Measurements from ENCODE around the gene FGF18.

FGF18 gene

GRCh38 chr5:171425596-171426244, 6.3 kb downstream of the FGF18 start:
- no peak for DNase-seq

DNA sequence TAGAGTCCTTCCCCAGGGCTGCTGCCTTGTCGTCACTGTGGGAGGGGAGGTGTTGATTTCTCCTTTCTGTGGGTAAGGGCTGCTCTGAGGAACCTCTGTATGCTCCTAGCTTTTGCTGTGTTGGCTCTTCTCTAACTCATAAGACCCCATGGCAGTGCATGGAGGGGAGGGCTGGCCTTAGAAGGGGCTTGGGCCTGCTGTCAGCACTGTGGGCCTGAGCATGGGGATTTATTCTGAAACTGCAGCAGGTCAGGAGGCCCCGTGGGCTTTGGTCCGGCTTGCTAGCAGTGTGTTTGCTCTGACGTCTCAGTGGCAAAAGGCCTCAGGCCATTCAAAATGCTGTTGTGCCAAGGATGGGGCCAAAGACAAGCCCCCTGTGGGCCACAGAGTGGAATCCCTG, 6.8 kb downstream of the FGF18 start:
- no peak for DNase-seq

DNA sequence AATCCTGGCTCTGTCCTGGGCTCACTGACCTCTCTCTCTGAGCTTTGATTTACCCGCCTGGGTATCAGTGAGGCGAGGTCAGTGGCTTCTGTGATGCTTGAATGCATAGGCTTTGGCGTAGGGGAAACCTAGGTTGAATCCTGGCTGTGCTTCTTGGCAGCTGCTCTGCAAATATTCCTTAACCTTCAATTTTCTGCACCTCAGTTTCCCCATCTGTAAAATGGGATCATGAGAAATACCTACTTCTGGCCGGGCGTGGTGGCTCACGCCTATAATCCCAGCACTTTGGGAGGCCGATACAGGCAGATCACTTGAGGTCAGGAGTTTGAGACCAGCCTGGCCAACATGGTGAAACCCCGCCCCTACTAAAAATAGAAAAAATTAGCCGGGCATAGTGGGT, 7.2 kb downstream of the FGF18 start:
- no peak for DNase-seq

GRCh38 chr5:171427318-171428167, 8.1 kb downstream of the FGF18 start:
- no peak for DNase-seq

GRCh38 chr5:171428168-171428696, 8.8 kb downstream of the FGF18 start:
- DNase-seq, result no peak

DNA sequence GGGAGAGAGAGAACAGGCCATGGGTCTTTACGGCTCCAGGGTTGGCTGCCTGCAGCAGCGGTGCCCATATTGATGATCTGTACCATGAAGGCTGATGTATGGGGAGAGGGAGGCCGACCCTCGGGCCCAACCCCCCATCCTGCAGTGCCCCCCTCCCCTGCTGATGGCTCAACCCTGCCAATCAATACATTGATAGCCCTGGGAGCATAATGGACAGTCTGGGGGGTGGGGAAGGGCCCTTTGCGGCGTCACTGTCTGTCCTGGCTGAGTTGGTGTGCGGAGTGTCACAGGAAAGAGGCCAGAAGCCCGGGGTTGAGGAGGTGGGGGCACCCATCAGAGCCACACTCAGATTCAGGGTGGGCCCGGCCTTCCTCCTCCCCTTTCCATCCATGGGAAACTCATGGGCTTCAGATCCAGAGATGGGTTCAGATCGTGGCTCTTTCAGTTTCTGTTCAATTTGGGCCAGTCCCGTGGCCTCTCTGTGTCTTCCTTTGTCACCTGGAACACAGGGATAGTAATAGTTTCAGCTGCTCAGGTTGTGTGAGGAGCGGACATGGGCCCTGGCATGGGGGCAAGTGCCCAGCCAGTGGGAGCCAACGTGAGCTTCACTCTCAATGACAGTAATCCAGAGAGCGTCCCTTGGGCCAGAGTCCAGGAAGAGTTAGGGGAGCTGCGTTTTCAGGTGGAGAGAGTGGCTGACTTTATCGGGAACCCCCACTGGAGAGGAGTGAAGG, 9.5 kb downstream of the FGF18 start:
- no peak for DNase-seq

- no peak for DNase-seq
These were observed 10.1 kb downstream of the FGF18 start for GRCh38 chr5:171429543-171429910.

GRCh38 chr5:171431251-171431777, 11.9 kb downstream of the FGF18 start:
- no peak for DNase-seq

DNA sequence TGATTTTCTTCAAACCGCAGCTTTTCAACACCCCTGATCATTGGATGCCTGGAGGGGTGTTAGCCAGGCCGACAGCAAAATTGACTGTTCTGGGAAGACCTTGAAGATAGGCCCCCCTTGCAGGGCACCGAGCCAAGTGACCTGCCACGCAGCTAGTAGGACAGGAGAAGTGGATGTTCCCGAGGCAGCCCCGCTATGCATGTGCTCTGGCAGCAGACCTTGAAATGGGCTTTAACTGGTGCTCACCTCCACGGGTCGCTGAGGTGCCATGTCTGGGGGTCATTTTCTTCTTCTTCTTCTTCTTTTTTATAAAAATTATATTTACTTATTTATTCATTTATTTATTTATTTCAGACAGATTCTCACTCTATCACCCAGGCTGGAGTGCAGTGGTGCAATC, 12.6 kb downstream of the FGF18 start:
- DNase-seq, result no peak

DNA sequence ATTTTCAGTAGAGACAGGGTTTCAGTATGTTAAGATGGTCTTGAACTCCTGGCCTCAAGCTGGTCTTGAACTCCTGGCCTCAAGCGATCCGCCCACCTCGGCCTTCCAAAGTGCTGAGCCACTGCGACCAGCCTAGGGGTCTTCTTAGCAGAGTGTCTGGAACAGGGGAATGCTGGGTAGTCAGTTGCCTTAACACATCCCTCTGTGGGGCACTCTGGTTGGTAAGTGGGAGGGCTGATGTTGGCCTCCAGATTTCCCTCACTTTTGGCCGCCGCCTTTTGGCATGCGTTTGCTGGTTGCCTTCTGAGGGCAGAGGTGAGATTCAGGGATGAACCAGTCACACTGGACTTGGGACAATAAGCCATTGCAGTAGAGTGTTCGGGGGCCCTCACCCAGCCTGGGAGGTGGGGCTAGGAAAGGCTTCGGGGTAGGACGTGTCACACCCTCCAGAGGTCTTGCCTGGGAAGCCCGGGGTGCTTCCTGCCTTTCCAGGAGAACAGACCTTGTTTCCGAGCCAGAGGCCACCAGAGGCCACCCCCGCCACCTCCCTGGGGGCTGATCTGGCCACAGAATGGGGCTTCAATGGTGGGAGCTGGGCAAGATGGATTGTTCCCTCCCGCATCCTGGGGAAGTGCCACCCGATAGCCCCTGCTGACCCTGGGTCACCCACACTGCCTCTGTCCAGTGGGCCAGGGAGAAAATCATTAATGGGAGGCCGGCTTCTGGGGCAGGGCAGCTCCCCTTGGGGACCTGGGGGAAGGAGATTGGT, 13.3 kb downstream of the FGF18 start:
- no peak for DNase-seq

DNA sequence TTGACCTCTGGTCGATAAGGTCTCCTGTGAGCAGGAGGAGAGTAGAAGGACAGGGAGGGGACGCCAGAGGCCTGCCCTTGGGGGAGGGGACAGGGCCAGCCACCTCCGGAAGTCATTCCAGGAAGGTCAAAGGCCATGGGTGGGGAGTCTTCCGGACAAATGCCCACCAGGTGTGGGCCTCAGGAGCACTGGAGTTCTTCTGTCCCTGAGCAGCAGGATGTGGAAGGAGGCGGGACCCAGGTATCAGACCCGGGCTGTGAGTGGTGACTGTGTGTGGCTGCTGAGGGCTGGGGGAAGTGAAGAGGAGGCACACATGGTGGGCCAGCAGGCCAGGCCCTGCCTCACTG, 13.9 kb downstream of the FGF18 start:
- no peak for DNase-seq

- no peak for DNase-seq
These were observed 14.7 kb downstream of the FGF18 start for GRCh38 chr5:171433982-171434676.

DNA sequence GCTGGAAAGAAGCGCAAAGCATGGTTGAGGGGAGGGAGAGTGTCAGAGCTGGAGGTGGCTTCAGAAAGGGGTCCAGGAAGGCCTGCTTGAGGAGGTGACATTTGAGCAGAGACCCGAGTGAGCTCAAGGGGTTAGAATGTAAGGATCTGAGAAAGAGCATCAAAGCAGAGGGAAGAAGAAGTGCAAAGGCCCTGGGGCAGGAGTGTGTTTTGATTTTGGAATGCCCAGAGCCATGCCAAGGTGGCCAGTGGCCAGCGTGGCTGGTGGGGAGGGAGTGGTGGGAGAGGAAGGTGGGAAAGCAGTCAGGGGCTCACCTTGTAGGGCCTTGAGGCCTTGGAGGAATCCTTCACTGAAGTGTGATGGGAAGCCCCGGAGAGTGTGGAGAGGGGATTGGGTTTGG, 15.4 kb downstream of the FGF18 start:
- no peak for DNase-seq

DNA sequence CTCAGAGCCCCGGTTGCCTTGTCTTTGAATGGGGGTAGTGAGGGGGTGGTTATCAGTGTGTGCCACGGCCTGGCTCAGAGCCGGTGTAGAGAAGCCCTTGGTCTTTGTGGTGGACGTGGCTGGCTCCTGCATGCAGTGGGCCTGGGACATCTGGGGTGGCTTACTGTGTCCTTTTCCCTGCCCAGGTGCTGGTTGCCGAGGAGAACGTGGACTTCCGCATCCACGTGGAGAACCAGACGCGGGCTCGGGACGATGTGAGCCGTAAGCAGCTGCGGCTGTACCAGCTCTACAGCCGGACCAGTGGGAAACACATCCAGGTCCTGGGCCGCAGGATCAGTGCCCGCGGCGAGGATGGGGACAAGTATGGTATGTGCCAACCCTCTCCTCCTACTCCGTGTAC, 16.5 kb downstream of the FGF18 start:
- no peak for DNase-seq

DNA sequence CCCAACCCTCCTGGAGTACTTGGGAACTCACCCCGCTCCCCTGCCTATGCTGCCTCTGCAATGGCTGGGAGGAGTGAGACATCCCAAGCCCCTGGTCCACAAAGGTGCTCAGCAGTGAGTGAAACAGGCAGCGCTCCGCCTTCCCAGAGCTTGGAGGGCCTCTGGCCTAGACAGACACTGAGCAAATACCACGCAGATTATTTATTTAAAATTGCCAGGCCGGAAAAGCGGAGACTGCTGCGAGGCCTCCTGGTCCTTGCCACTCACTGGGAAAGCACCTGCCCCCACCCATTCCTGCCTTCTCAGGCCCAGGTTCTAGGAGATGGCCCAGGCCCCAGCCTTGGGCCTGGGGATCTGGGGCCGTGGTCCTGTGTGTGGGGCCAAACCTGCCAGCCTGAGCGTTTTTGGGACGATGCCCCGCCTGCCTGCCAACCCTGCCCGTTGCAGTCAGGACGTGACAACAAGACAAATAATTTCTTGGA, 17.4 kb downstream of the FGF18 start:
- no peak for DNase-seq

- DNase-seq, result no peak
These were observed 17.9 kb downstream of the FGF18 start for GRCh38 chr5:171437286-171437821.

DNA sequence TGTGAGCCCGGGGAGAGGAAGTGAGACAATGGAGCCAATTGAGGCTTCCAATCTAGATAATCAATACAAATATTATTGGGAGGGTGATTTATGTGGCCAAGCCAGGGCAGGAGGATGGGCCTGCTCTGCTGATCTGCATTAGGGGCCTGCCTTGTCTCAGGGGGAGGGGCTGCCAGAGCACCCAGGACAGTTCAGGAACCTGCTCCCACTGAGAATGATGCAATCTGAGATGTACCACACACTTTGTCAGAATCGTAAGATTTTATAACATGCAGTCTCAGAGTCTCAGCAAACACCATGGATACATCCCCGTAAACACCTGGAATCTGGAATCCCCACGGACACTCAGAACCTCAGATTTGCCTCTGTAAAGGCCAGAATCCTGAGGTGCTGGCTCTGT, 19.3 kb downstream of the FGF18 start:
- no peak for DNase-seq

DNA sequence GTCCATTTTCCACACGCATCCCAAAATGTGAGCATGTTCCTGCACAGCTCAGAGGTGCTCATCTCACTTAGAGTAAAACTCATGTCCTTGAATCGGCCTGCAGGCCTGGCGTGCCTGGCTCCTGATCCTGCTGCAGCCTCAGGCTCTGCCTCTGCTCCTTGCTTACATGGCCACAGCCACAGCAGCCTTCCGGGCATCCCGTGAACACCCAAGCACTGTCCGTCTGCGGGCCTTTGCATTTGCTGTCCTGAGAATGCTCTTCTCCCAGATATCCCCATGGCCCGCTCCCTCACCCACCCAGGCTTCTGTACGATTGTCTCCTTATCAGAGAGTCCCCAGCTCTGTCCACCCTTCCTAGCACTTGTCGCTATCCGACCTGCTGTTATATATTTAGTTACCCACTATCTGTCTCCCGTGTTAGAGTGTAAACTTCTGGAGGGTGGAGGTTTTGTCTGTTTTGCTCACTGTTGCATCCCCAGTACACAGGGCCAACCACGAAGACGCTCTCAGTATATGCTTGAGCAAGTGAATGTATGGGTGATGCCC, 21.9 kb downstream of the FGF18 start:
- DNase-seq, result no peak

GRCh38 chr5:171442287-171443042, 23.0 kb downstream of the FGF18 start:
- no peak for DNase-seq

- no peak for DNase-seq
These were observed 25.1 kb downstream of the FGF18 start for GRCh38 chr5:171444582-171444981.

All from GDM1 (cell line).